GM23248 (cell line): ENCODE measurements around the gene EHMT1.

ENCODE experiments used
- EZH2 ChIP-seq: fragments of 200-600 bp; sonication (generic); IDR thresholded peaks from 2 replicates; pipeline ENCODE4 v1.6.1; 2018; ENCODE audit warnings: antibody characterized with exemption, mild to moderate bottlenecking; ENCODE audit not compliant: insufficient read depth, poor library complexity, severe bottlenecking
- EZH2phosphoT487 ChIP-seq: fragments of 200-600 bp; sonication (generic); IDR thresholded peaks from 2 replicates; pipeline ENCODE4 v1.6.1; 2018; ENCODE audit warnings: antibody characterized with exemption, moderate library complexity, mild to moderate bottlenecking, low read depth; ENCODE audit not compliant: insufficient read depth

GRCh38 chr9:137590123-137590468, 28.7 kb upstream of the EHMT1 start:
- no peak for TF ChIP-seq EZH2
- no peak for TF ChIP-seq EZH2phosphoT487
